Uterus (tissue), 2 donors: Measurements from ENCODE around the gene CYTH2.

Experiments
- CTCF ChIP-seq, 4 experiments: fragments of 200-600 bp in 2 of 4; fragments of 450-650 bp in 2 of 4; sonication (generic) in 2 of 4; IDR thresholded peaks; one replicate each; pipeline ENCODE4 v1.5.1; 2016 to 2019; ENCODE audit warnings: antibody characterized with exemption in 4 of 4, mild to moderate bottlenecking in 2 of 4, moderate library complexity in 1 of 4
- POLR2A ChIP-seq, 2 donors: fragments of 450-650 bp; IDR thresholded peaks; one replicate each; pipeline ENCODE4 v1.6.1; 2016; ENCODE audit warnings: antibody characterized with exemption in 2 of 2, mild to moderate bottlenecking in 1 of 2, moderate library complexity in 1 of 2

DNA sequence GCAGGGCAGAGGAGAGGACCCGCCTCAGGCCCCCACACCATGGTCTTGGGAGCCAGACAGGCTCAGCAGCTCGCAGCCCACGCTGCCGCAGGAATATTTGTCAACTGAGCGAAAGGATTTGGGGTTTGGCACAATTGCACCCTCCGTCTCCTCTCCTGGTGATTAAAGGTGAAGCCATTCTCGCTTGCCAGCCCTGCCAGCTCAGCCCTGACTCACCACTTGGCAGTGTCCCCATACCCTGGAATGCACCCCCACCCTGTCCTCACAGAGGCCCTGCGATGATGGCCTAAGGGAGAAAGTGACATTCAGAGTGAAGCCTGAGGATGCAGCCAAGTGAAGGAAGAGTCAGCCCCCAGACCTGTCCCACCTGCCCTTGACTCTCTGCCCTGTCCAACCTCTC lies 18.8 kb downstream of the CYTH2 start:
- no peak for TF ChIP-seq POLR2A (IDR thresholded peaks at IDR 0.05)
- TF ChIP-seq CTCF (IDR thresholded peaks at IDR 0.05), result no peak
